ENCODE data around the gene ZNF521. TPM values are rescaled to one million over a fixed set of nuclear protein-coding genes. Genes with fewer than 3 reads are reported as not detected.

ZNF521 gene
- polyA plus RNA-seq, 1 experiment, result 25.9 TPM

GRCh38 chr18:25097057-25097456 lies 254.9 kb downstream of the ZNF521 start:
- no peaks in the 10 kb centered on the region for H3K27me3 ChIP-seq (ENCODE audit: control insufficient read depth, insufficient read depth, low read length)
- H3K27ac ChIP-seq (ENCODE audit: low read depth, low read length), result peak overlapping the region; percentile 47
- no peak for TF ChIP-seq CTCF (IDR thresholded peaks at IDR 0.05; ENCODE audit: low read depth, low read length)
- peak; percentile 20 for DNase-seq (ENCODE audit: low read depth, low spot score)
- H3K4me3 ChIP-seq (ENCODE audit: low read depth, low read length), result no peak overlapping the region
- H3K9me3 ChIP-seq (ENCODE audit: control insufficient read depth, insufficient read depth, low read length), result no peaks in the 10 kb centered on the region
- ChIA-PET POLR2A (no interaction called here), CTCF (no interaction called here)

DNA sequence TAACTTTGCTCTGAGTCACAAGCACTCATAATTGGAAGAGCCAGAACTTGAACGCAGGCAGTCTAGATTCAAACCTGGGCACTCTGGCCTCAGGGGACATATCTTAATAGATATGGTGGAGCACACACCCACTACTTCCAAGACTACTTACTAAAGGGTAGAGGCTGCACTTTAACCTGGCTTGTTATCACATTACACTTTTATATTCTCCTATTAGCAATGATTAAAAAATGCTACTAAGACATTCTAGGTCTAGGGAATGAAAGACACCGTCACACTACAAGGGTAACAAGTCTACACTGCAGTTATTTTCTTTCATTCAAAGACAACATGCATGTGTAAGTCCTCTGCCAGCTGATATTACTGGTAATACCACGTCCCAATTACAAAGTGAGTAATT lies 258.8 kb downstream of the ZNF521 start:
- ChIA-PET POLR2A (no interaction called here), CTCF (no interaction called here)
- no peaks in the 10 kb centered on the region for H3K9me3 ChIP-seq (ENCODE audit: control insufficient read depth, insufficient read depth, low read length)
- TF ChIP-seq CTCF (IDR thresholded peaks at IDR 0.05; ENCODE audit: low read depth, low read length), result no peak
- no peaks in the 10 kb centered on the region for H3K27me3 ChIP-seq (ENCODE audit: control insufficient read depth, insufficient read depth, low read length)
- no peak overlapping the region for H3K4me3 ChIP-seq (ENCODE audit: low read depth, low read length)
- DNase-seq (ENCODE audit: low read depth, low spot score), result no peak
- H3K27ac ChIP-seq (ENCODE audit: low read depth, low read length), result no peak overlapping the region

DNA sequence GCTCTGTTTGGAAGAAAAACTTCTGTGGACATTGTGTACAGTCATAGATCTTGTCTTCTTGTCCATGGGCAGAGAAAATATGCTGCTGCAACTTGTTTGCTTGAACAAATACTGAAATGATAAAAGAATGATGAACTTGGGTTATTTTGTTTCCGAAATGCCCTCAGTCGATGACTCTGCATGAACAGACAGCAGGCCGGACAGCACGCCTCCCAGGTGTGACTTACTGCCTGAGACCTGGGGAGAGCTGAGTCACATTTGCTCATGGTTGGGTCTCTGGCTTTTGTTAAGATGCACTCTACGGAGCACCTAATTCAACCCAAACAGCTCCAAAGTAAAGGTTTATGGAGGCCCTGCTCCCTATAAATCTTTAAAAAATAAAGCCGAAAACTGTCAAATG lies 262.5 kb downstream of the ZNF521 start:
- CTCF ChIA-PET, result interaction anchor here (0.6 kb wide), 1 partner anchor 614 kb away, joined by 3 read pairs; no protein-coding TSS in a partner anchor
- no peak for DNase-seq (ENCODE audit: low read depth, low spot score)
- no peak for TF ChIP-seq CTCF (IDR thresholded peaks at IDR 0.05; ENCODE audit: low read depth, low read length)
- no peaks in the 10 kb centered on the region for H3K27me3 ChIP-seq (ENCODE audit: control insufficient read depth, insufficient read depth, low read length)
- no peaks in the 10 kb centered on the region for H3K9me3 ChIP-seq (ENCODE audit: control insufficient read depth, insufficient read depth, low read length)
- no peak overlapping the region for H3K4me3 ChIP-seq (ENCODE audit: low read depth, low read length)
- POLR2A ChIA-PET, result no interaction called here
- H3K27ac ChIP-seq (ENCODE audit: low read depth, low read length), result no peak overlapping the region

DNA sequence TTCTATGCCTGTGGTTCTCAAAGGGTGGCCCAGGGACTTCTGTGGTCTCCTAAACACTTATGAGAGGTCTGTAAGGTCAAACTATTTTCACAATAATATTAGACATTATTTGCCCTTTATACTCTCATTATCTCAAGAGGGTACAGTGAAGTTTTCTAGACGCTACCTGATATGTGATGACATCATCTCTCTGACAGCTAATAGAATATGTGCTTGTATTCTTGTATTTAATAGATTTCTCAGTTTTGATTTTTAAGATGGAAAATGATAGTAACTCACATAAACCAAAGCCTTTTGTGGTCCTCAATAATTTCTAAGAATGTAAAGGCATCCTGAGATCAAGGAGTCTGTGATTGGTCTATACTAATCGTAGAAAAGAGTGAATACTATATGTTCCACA lies 265.1 kb downstream of the ZNF521 start:
- ChIA-PET POLR2A (no interaction called here), CTCF (no interaction called here)
- no peak overlapping the region for H3K27ac ChIP-seq (ENCODE audit: low read depth, low read length)

DNA sequence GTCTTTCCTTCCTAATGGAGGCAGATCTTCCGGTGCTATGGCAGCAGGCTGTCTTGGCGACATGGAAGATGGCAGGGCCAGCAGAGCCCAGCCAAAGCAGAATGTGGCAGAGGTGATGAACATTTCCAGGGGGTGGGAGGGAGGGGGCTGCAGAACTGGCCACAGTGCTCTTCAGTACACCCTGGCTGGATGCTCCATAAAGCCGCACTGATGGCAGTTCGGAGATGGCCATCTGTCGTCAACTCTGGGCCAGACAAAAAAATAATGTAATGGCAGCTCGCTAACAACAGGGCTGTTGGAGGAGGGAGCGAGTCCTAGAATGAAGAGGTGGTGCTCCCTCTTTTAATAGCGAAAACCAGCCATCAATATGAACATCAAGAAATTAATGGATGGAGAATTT lies 271.0 kb downstream of the ZNF521 start:
- TF ChIP-seq CTCF (IDR thresholded peaks at IDR 0.05; ENCODE audit: low read depth, low read length), result no peak
- CTCF ChIA-PET, result no interaction called here
- Histone ChIP-seq H3K4me3 (ENCODE audit: low read depth, low read length) (no peak overlapping the region), H3K27ac (ENCODE audit: low read depth, low read length) (no peak overlapping the region), H3K27me3 (ENCODE audit: control insufficient read depth, insufficient read depth, low read length) (no peaks in the 10 kb centered on the region), H3K9me3 (ENCODE audit: control insufficient read depth, insufficient read depth, low read length) (no peaks in the 10 kb centered on the region; the same call in 1 of the 2 replicates)
- no peak for DNase-seq (ENCODE audit: low read depth, low spot score)
- POLR2A ChIA-PET, result no interaction called here

More for the DNA sequence above, 265.1 kb downstream of the ZNF521 start:
- no peaks in the 10 kb centered on the region for H3K27me3 ChIP-seq (ENCODE audit: control insufficient read depth, insufficient read depth, low read length)
- DNase-seq (ENCODE audit: low read depth, low spot score), result no peak
- no peak for TF ChIP-seq CTCF (IDR thresholded peaks at IDR 0.05; ENCODE audit: low read depth, low read length)
- no peak overlapping the region for H3K4me3 ChIP-seq (ENCODE audit: low read depth, low read length)
- H3K9me3 ChIP-seq (ENCODE audit: control insufficient read depth, insufficient read depth, low read length), result no peaks in the 10 kb centered on the region

All from AG04450 (cell line).